Neural progenitor cell (in vitro differentiated cells): Measurements from ENCODE around the gene UBE2V1.

ENCODE experiments used
- CTCF ChIP-seq: fragments of 200-600 bp; sonication (generic); IDR thresholded peaks from 2 replicates; pipeline ENCODE4 v1.5.1; 2017; ENCODE audit warnings: antibody characterized with exemption, mild to moderate bottlenecking
- EZH2phosphoT487 ChIP-seq: fragments of 200-600 bp; sonication (generic); IDR thresholded peaks from 2 replicates; pipeline ENCODE4 v1.6.1; 2017; ENCODE audit warnings: antibody characterized with exemption

- no peak for TF ChIP-seq CTCF
- no peak for TF ChIP-seq EZH2phosphoT487
Measured at GRCh38 chr20:50094522-50094921, 18.4 kb downstream of the UBE2V1 start.
